Ascending aorta (tissue), 2 donors: Measurements from ENCODE around the gene UFC1. TPM values are rescaled to one million over a fixed set of nuclear protein-coding genes. Genes with fewer than 3 reads are reported as not detected.

Source experiments
- DNase-seq, 2 donors: peaks; one replicate each; pipeline ENCODE4 v3.0.0-alpha.2; 2019; ENCODE audit warnings: low spot score in 2 of 2
- H3K27ac ChIP-seq, 2 donors: fragments of 200-600 bp; sonication (generic); one replicate each; pipeline ENCODE4 v1.5.1; 2016 to 2017; ENCODE audit warnings: mild to moderate bottlenecking in 1 of 2
- H3K27me3 ChIP-seq: fragments of 200-600 bp; sonication (generic); one replicate; pipeline ENCODE4 v1.5.1; 2017
- H3K36me3 ChIP-seq, 2 donors: fragments of 200-600 bp; sonication (generic); one replicate each; pipeline ENCODE4 v1.5.1; 2016
- H3K4me1 ChIP-seq, 2 donors: fragments of 200-600 bp; sonication (generic); one replicate each; pipeline ENCODE4 v1.5.1; 2016 to 2017; ENCODE audit warnings: mild to moderate bottlenecking in 1 of 2
- H3K4me3 ChIP-seq, 2 donors: fragments of 200-600 bp; sonication (generic); one replicate each; pipeline ENCODE4 v1.5.1; 2016 to 2017; ENCODE audit warnings: mild to moderate bottlenecking in 1 of 2
- H3K9me3 ChIP-seq, 2 donors: fragments of 200-600 bp; sonication (generic); one replicate each; pipeline ENCODE4 v1.5.1; 2016
- intact Hi-C: fragments of 100-400 bp; cut with DNase I; formaldehyde crosslinking; loops from one replicate; pipeline ENCODE4 v1.15.1; 2023
- total RNA-seq: library from RNA; depleted of rRNA; stranded (reverse); fragments of >200 nt; gene quantifications from one replicate; pipeline ENCODE4 v1.1.0, GENCODE V29; 2016
- TF ChIP-seq, protein P1 (sequence below), 3 experiments: fragments of 200-600 bp in 2 of 3; fragments of 450-650 bp in 1 of 3; sonication (generic) in 2 of 3; IDR thresholded peaks; one replicate each; pipeline ENCODE4 v1.5.1; 2016 to 2019; ENCODE audit warnings: antibody characterized with exemption in 3 of 3, mild to moderate bottlenecking in 1 of 3, moderate library complexity in 1 of 3

Gene UFC1
- total RNA-seq, 1 donor from 2014 or later = 3.3 TPM

DNA sequence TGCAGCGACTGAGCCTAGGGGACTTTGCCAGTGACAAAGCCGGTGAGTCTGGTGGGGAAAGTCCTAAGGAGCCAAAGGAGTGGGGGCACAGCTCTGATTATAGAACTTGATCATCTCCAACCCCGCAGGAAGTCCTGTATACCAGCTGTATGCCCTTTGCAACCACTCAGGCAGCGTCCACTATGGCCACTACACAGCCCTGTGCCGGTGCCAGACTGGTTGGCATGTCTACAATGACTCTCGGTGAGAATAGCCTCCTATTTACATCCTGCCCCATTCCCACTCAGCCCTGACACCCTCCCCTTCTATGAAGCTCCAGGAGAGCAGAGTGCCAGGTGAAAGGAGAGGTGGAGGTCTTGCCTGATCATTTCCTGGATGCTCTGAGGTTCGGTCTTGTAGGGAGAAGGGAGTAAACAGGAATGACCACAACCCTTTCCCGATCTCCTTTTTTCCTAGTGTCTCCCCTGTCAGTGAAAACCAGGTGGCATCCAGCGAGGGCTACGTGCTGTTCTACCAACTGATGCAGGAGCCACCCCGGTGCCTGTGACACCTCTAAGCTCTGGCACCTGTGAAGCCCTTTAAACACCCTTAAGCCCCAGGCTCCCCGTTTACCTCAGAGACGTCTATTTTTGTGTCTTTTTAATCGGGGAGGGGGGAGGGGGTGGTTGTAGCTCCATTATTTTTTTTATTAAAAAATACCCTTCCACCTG lies 11.3 kb downstream of the UFC1 start:
- H3K9me3 ChIP-seq = no peaks in the 10 kb centered on the region
- H3K27ac ChIP-seq = peak overlapping the region; percentile 69 to 90
- peak overlapping the region; percentile 62 to 86 for H3K4me3 ChIP-seq
- no peaks in the 10 kb centered on the region for H3K27me3 ChIP-seq
- no peak for DNase-seq
- intact Hi-C loops = loop anchor here (10.0 kb wide), 1 partner anchor 120 kb away; the partner anchor contains the start of gene USF1
- TF ChIP-seq, protein P1, sequence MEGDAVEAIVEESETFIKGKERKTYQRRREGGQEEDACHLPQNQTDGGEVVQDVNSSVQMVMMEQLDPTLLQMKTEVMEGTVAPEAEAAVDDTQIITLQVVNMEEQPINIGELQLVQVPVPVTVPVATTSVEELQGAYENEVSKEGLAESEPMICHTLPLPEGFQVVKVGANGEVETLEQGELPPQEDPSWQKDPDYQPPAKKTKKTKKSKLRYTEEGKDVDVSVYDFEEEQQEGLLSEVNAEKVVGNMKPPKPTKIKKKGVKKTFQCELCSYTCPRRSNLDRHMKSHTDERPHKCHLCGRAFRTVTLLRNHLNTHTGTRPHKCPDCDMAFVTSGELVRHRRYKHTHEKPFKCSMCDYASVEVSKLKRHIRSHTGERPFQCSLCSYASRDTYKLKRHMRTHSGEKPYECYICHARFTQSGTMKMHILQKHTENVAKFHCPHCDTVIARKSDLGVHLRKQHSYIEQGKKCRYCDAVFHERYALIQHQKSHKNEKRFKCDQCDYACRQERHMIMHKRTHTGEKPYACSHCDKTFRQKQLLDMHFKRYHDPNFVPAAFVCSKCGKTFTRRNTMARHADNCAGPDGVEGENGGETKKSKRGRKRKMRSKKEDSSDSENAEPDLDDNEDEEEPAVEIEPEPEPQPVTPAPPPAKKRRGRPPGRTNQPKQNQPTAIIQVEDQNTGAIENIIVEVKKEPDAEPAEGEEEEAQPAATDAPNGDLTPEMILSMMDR (IDR thresholded peaks at IDR 0.05) = no peak
- peaks cover 6 to 20% of the 10 kb centered on the region in 2 donors for H3K4me1 ChIP-seq
- peaks cover 13 to 27% of the 10 kb centered on the region in 2 donors for H3K36me3 ChIP-seq

DNA sequence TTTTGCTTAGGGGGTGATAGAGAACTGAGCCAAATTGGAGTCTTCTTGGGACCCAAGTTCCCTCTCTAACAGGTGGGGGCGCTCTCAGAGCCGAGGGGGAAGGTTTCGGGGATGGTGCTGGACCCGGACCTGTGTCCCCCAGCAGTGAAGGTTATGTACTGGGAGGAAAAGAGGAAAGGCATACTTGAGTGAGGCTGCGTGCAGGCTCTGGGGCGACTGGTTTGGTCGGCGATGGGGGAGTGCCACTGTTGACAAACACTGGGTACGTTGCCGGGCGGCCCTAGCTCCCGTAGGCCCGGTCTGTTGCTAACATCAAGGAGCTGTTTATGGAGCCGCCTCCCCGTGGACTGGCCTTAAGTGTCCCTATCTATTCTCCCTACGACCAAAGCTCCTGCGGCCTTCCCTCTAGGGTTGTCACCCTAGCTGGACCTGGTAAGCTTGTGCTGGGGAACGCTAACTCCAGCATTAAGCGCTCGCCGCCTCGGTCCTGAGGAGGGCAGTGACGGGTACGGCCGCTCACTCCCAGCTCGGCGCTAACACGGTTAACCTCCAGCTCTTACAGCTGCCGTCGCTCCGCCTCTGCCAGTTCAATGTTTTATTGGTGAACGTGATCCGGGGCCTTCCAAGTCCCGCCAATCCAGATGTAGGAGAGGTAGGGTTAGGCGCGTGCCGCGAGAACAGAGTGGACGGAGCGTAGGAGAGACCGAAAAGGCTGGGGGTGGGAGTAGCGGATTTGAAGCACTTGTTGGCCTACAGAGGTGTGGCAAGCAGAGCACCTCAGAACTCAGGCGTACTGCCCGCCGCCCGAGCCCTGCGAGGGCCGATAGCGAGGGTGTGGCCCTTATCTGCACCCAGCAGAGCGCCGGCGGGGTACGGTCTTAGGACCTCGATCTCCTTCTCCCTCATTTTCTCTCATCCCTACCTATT lies 12.2 kb downstream of the UFC1 start, which contains the start of gene PPOX:
Gene PPOX (plus strand): TSS at position 685 of the 927 bp plus-strand sequence. CDS start 422 bp downstream, outside the sequence.
- no peaks in the 10 kb centered on the region for H3K27me3 ChIP-seq
- intact Hi-C loops = loop anchor here (1.0 to 10.0 kb wide), 3 partner anchors 11 to 121 kb away; partner anchors contain the start of genes B4GALT3, DEDD and USF1
- H3K4me1 ChIP-seq = peaks cover 6 to 12% of the 10 kb centered on the region in 2 donors
- peak within 1 kb of the TSS; percentile 69 to 90 for H3K27ac ChIP-seq
- DNase-seq = peak; percentile 94 to 98
- H3K36me3 ChIP-seq = peaks cover 20 to 37% of the 10 kb centered on the region in 2 donors
- TF ChIP-seq, protein P1 (IDR thresholded peaks at IDR 0.05) = peak; percentile 11 to 48 (median 33)
- peak within 1 kb of the TSS; percentile 62 to 86 for H3K4me3 ChIP-seq
- no peaks in the 10 kb centered on the region for H3K9me3 ChIP-seq

DNA sequence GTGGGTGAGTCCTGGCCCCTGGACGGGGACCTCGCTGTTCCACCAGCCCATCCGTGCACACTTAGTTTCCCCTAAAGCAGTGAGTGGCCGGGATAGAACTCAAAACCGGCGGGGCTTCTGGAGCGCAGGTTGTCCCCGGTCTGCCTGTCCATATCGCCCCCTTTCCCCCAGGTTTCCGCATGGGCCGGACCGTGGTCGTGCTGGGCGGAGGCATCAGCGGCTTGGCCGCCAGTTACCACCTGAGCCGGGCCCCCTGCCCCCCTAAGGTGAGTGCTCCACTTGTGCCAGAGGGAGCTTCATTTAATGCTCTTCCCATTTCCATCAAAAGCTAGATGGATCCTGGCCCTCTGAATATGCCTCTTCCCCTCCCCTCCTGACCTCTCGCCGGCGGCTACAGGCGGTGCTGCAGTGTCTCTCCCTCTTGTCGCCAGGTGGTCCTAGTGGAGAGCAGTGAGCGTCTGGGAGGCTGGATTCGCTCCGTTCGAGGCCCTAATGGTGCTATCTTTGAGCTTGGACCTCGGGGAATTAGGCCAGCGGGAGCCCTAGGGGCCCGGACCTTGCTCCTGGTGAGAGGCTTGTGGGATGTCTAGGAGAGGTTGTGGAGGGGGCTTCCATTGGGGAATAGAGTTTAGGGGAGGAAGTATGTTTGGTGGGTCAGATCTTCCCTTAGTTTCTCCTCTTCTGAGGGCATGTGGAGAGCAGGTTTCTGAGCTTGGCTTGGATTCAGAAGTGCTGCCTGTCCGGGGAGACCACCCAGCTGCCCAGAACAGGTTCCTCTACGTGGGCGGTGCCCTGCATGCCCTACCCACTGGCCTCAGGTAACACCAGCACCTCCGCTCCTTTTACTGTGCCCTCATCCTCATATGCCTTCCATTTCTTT lies 13.1 kb downstream of the UFC1 start:
- H3K27me3 ChIP-seq = no peaks in the 10 kb centered on the region
- no peak for DNase-seq
- peaks cover 29 to 44% of the 10 kb centered on the region in 2 donors for H3K36me3 ChIP-seq
- H3K27ac ChIP-seq = peak overlapping the region; percentile 69 to 90
- H3K9me3 ChIP-seq = no peaks in the 10 kb centered on the region
- TF ChIP-seq, protein P1 (IDR thresholded peaks at IDR 0.05) = no peak
- H3K4me3 ChIP-seq = peak overlapping the region; percentile 62 to 86
- intact Hi-C loops = loop anchor here (1.0 to 10.0 kb wide), 3 partner anchors 10 to 122 kb away; partner anchors contain the start of genes B4GALT3, DEDD and USF1
- peaks cover 6% of the 10 kb centered on the region in 2 donors for H3K4me1 ChIP-seq

DNA sequence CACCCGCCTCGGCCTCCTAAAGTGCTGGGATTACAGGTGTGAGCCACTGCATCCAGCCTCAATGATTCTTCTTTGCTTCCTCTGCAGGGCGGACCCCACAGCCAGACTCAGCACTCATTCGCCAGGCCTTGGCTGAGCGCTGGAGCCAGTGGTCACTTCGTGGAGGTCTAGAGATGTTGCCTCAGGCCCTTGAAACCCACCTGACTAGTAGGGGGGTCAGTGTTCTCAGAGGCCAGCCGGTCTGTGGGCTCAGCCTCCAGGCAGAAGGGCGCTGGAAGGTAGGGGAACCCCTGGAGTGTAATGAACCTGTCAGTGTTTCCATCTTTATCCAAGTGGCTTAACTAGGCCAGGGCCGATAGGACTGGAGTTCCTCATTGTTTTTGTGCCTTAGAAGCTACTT lies 15.1 kb downstream of the UFC1 start:
- Histone ChIP-seq H3K36me3 (peaks cover 37 to 54% of the 10 kb centered on the region in 2 donors), H3K4me3 (no peak overlapping the region), H3K9me3 (no peaks in the 10 kb centered on the region), H3K27me3 (no peaks in the 10 kb centered on the region), H3K27ac (no peak overlapping the region), H3K4me1 (peaks cover 6 to 12% of the 10 kb centered on the region in 2 donors)
- intact Hi-C loops = loop anchor here (10.0 kb wide), 1 partner anchor 124 kb away; the partner anchor contains the start of gene USF1
- TF ChIP-seq, protein P1 (IDR thresholded peaks at IDR 0.05) = no peak
- DNase-seq = no peak
